ENCODE results near the gene CITED4. TPM values are rescaled to one million over a fixed set of nuclear protein-coding genes. Genes with fewer than 3 reads are reported as not detected.

The CITED4 gene
- total and polyA plus RNA-seq, 9 of the 15 experiments (the other 6 are each of a cell fraction or from before 2014, with no cell fraction given), result 0.11 to 1.2 (median 0.17) TPM; not detected in 2

DNA sequence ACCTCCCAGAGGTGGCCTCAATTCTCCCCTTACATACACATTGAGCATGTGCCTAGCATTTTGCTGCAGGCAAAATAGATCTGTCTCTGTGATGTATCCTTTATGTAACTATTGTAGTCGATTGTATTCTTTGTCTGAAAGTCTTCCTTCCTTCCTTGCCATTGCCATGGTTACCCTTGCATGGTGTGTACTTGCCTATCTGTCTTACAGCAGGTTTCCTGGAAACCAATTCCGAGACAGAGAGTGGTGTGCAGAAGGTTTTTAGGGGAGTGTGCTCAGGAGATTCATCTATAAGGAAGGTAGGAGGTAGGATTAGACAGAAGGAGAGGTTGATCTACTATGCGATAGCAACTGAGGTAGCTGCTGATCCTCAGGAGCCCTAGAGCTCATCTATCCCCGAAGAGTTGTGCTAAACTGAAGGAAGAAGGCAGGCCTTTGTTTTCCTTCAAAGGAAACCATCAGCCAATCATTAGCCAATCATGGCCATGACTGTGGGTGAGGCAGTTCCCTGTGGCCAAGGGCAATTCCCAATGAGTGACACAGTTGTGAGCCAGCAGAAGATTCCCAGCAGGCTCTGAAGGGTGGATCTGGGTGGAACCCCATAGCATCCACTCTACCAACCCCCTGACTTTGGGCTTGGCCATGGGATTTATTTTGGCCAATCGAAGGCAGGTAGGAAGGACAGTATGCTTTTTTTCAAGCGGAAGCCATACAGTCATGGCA is 15.0 kb downstream of the CITED4 start:
- peak overlapping the region in 1 of 2 experiments; percentile 20; a peak in 1 of 4 replicates for H3K9ac ChIP-seq (ENCODE audit: insufficient read depth in 1 of 2, low read depth in 2 of 2, low read length in 2 of 2)
- peaks cover 10 to 25% of the 10 kb centered on the region in 2 experiments; a peak in 4 of 5 replicates for H3K4me1 ChIP-seq (replicated peaks in 1 of 2; ENCODE audit: control insufficient read depth in 2 of 2, insufficient read depth in 2 of 2, low read length in 2 of 2)
- no peak for DNase-seq (ENCODE audit: extremely low read depth in 1 of 4, low spot score in 3 of 4)
- no peak overlapping the region for H3K4me2 ChIP-seq (ENCODE audit: insufficient read depth, low read length)
- intact Hi-C loops (cut with micrococcal nuclease), result loop anchor here (5.0 kb wide), 1 partner anchor 705 kb away; no protein-coding TSS in a partner anchor
- in situ Hi-C loops (cut with MboI), result no loop called here
- no peak overlapping the region for H3K27ac ChIP-seq (ENCODE audit: extremely low read depth, low read depth, low read length)
- no peaks in the 10 kb centered on the region; the same call in 1 of the 2 replicates for H3K9me3 ChIP-seq (replicated peaks; ENCODE audit: control insufficient read depth, insufficient read depth, low read depth, low read length)
- TF ChIP-seq NR0B1 (IDR thresholded peaks at IDR 0.05; ENCODE audit: partially characterized antibody), result no peak
- peak; percentile 77 for TF ChIP-seq RFX1 (IDR thresholded peaks at IDR 0.05)
- H2AFZ ChIP-seq (ENCODE audit: low read depth, low read length), result peak overlapping the region; percentile 14; the same call in 1 of the 2 replicates
- ChIA-PET CTCF (ENCODE audit: low intra/inter-chr PET ratio) (interaction anchor here (4.6 to 5.6 kb wide), 2 partner anchors 73 to 103 kb away, joined by 53 to 120 read pairs; no protein-coding TSS in a partner anchor), POLR2A (interaction anchor here (1.2 kb wide), 1 partner anchor 103 kb away, joined by 3 read pairs; no protein-coding TSS in a partner anchor)
- BruUV-seq (replicated peaks), result no TSS peak
- WGBS (ENCODE audit: insufficient coverage, low coverage, missing lambda C conversion rate), result 35% methylated on average over 6 of the region's 6 CpGs
- H4K20me1 ChIP-seq (replicated peaks; ENCODE audit: control insufficient read depth, insufficient read depth, low read length), result no peaks in the 10 kb centered on the region
- no peak for ATAC-seq
- H3K27me3 ChIP-seq (ENCODE audit: control insufficient read depth in 2 of 2, insufficient read depth in 2 of 2, low read length in 2 of 2), result no peaks in the 10 kb centered on the region
- no peaks in the 10 kb centered on the region for H3K36me3 ChIP-seq (ENCODE audit: control insufficient read depth, insufficient read depth, low read length)
- no peaks in the 10 kb centered on the region for H3K79me2 ChIP-seq (ENCODE audit: control insufficient read depth, insufficient read depth, low read length)
- no peak overlapping the region for H3K4me3 ChIP-seq
- H3K9me1 ChIP-seq (ENCODE audit: control insufficient read depth, insufficient read depth, low read length), result no peaks in the 10 kb centered on the region
- FAIRE-seq, result no peak

Data from K562 (cell line).